H9 (cell line): Measurements from ENCODE around the gene BORA. TPM values are rescaled to one million over a fixed set of nuclear protein-coding genes. Genes with fewer than 3 reads are reported as not detected.

Source experiments
- DNase-seq: peaks from one replicate; pipeline ENCODE4 v3.0.0-alpha.2; 2017
- H2AFZ ChIP-seq: one replicate; pipeline ENCODE4 v1.6.1; 2013; ENCODE audit warnings: mild to moderate bottlenecking, low read length, control low read depth, moderate library complexity
- H2AK5ac ChIP-seq: 2 replicates; pipeline ENCODE4 v1.6.1; 2013; ENCODE audit warnings: low read length, control low read depth, mixed read lengths; ENCODE audit not compliant: insufficient read length
- H2BK120ac ChIP-seq: one replicate; pipeline ENCODE4 v1.6.1; 2013; ENCODE audit warnings: low read depth, mild to moderate bottlenecking, low read length, control low read depth, inconsistent platforms; ENCODE audit not compliant: poor library complexity, severe bottlenecking
- H2BK12ac ChIP-seq: 2 replicates; pipeline ENCODE4 v1.6.1; 2013; ENCODE audit warnings: low read length, control low read depth, mixed read lengths, low read depth; ENCODE audit not compliant: insufficient read length
- H2BK15ac ChIP-seq: 2 replicates; pipeline ENCODE4 v1.6.1; 2013; ENCODE audit warnings: low read depth, low read length, control low read depth
- H2BK20ac ChIP-seq: one replicate; pipeline ENCODE4 v1.6.1; 2013; ENCODE audit warnings: low read depth, mild to moderate bottlenecking, low read length, control low read depth, inconsistent platforms; ENCODE audit not compliant: poor library complexity, severe bottlenecking
- H2BK5ac ChIP-seq: 2 replicates; pipeline ENCODE4 v1.6.1; 2013; ENCODE audit warnings: low read length, control low read depth, mixed read lengths; ENCODE audit not compliant: insufficient read length
- H3K14ac ChIP-seq: 2 replicates; pipeline ENCODE4 v1.6.1; 2013; ENCODE audit warnings: low read length, control low read depth; ENCODE audit not compliant: insufficient read depth
- H3K18ac ChIP-seq: 2 replicates; pipeline ENCODE4 v1.6.1; 2013; ENCODE audit warnings: low read depth, mild to moderate bottlenecking, mixed read lengths, low read length, control low read depth; ENCODE audit not compliant: insufficient read length
- H3K23ac ChIP-seq: 2 replicates; pipeline ENCODE4 v1.6.1; 2013; ENCODE audit warnings: low read length, control low read depth, mixed read lengths, low read depth; ENCODE audit not compliant: insufficient read length
- H3K23me2 ChIP-seq: 2 replicates; pipeline ENCODE4 v1.6.1; 2013; ENCODE audit warnings: low read depth, mild to moderate bottlenecking, mixed read lengths, low read length, control low read depth; ENCODE audit not compliant: insufficient read length, poor library complexity, severe bottlenecking
- H3K27ac ChIP-seq: 2 replicates; pipeline ENCODE4 v1.5.1; 2013; ENCODE audit warnings: low read length, control low read depth, mixed read lengths, low read depth; ENCODE audit not compliant: insufficient read length
- H3K27me3 ChIP-seq: 2 replicates; pipeline ENCODE4 v1.6.1; 2013; ENCODE audit warnings: low read length, control low read depth, inconsistent platforms; ENCODE audit not compliant: insufficient read depth
- H3K4ac ChIP-seq: 2 replicates; pipeline ENCODE4 v1.6.1; 2013; ENCODE audit warnings: low read depth, mild to moderate bottlenecking, control low read depth, inconsistent platforms, low read length, moderate library complexity
- H3K4me1 ChIP-seq: 2 replicates; pipeline ENCODE4 v1.6.1; 2013; ENCODE audit warnings: low read length, control low read depth, inconsistent platforms; ENCODE audit not compliant: insufficient read depth
- H3K4me2 ChIP-seq: 2 replicates; pipeline ENCODE4 v1.6.1; 2013; ENCODE audit warnings: low read length, control low read depth, mixed read lengths; ENCODE audit not compliant: insufficient read length, insufficient read depth
- H3K56ac ChIP-seq: 2 replicates; pipeline ENCODE4 v1.6.1; 2013; ENCODE audit warnings: low read depth, mild to moderate bottlenecking, mixed read lengths, low read length, control low read depth; ENCODE audit not compliant: insufficient read length
- H3K79me1 ChIP-seq: 2 replicates; pipeline ENCODE4 v1.6.1; 2013; ENCODE audit warnings: low read depth, mild to moderate bottlenecking, moderate library complexity, low read length, control low read depth, inconsistent platforms; ENCODE audit not compliant: insufficient read depth, poor library complexity, severe bottlenecking
- H3K79me2 ChIP-seq: 2 replicates; pipeline ENCODE4 v1.6.1; 2013; ENCODE audit warnings: low read length, control low read depth, inconsistent platforms; ENCODE audit not compliant: insufficient read depth
- H3K9ac ChIP-seq: 2 replicates; pipeline ENCODE4 v1.6.1; 2013; ENCODE audit warnings: low read length, control low read depth, mixed read lengths; ENCODE audit not compliant: insufficient read length; ENCODE audit errors: extremely low read depth
- H3K9me3 ChIP-seq: one replicate; pipeline ENCODE4 v1.6.1; 2013; ENCODE audit warnings: low read depth, low read length, inconsistent platforms; ENCODE audit not compliant: control insufficient read depth
- H3T11ph ChIP-seq: one replicate; pipeline ENCODE4 v1.6.1; 2013; ENCODE audit warnings: mild to moderate bottlenecking, low read length, control low read depth, inconsistent platforms
- H4K20me1 ChIP-seq: one replicate; pipeline ENCODE4 v1.6.1; 2013; ENCODE audit not compliant: control insufficient read depth, insufficient read length, insufficient read depth
- H4K5ac ChIP-seq: 2 replicates; pipeline ENCODE4 v1.6.1; 2013; ENCODE audit warnings: low read depth, mild to moderate bottlenecking, mixed read lengths, low read length, control low read depth; ENCODE audit not compliant: insufficient read length
- H4K8ac ChIP-seq: replicated peaks from 2 replicates; pipeline ENCODE4 v1.6.1; 2013; ENCODE audit warnings: low read length, control low read depth, mixed read lengths, low read depth; ENCODE audit not compliant: insufficient read length
- H4K91ac ChIP-seq: 2 replicates; pipeline ENCODE4 v1.6.1; 2013; ENCODE audit warnings: low read depth, mild to moderate bottlenecking, moderate library complexity, mixed read lengths, low read length, control low read depth; ENCODE audit not compliant: insufficient read length
- H3K27ac Mint-ChIP-seq, 3 experiments: 2 replicates in 2 of 3; 3 replicates in 1 of 3; pipeline ENCODE4 v1.8.0; 2020 to 2021; ENCODE audit warnings: mixed read lengths in 3 of 3, mild to moderate bottlenecking in 1 of 3, moderate library complexity in 1 of 3
- H3K27me3 Mint-ChIP-seq: 2 replicates; pipeline ENCODE4 v1.8.0; 2021; ENCODE audit warnings: low read depth, mild to moderate bottlenecking, moderate library complexity, mixed read lengths
- H3K36me3 Mint-ChIP-seq, 3 experiments: 2 replicates in 2 of 3; 3 replicates in 1 of 3; pipeline ENCODE4 v1.8.0; 2020 to 2021; ENCODE audit warnings: low read depth in 3 of 3, mixed read lengths in 3 of 3; ENCODE audit not compliant: insufficient read depth in 1 of 3
- H3K4me1 Mint-ChIP-seq, 2 experiments: 2 replicates each; pipeline ENCODE4 v1.8.0; 2020; ENCODE audit warnings: mixed read lengths in 2 of 2
- H3K4me3 Mint-ChIP-seq, 2 experiments: 2 replicates in 1 of 2; 3 replicates in 1 of 2; pipeline ENCODE4 v1.8.0; 2020 to 2021; ENCODE audit warnings: mild to moderate bottlenecking in 2 of 2, mixed read lengths in 2 of 2, moderate library complexity in 1 of 2
- H3K9me3 Mint-ChIP-seq, 2 experiments: 2 replicates in 1 of 2; 3 replicates in 1 of 2; pipeline ENCODE4 v1.8.0; 2020; ENCODE audit warnings: mild to moderate bottlenecking in 2 of 2, mixed read lengths in 2 of 2, moderate library complexity in 1 of 2
- WGBS: extraction: QIAGEN DNeasy Blood & Tissue Kit; methylation state at CpG from one replicate; pipeline ENCODE4 v1.1.7; 2013; ENCODE audit warnings: missing lambda C conversion rate, low lambda C conversion rate, mixed read lengths; ENCODE audit not compliant: insufficient read length; ENCODE audit errors: extremely low coverage; 5-methylcytosine and 5-hydroxymethylcytosine counted together
- total RNA-seq: library from RNA; stranded (reverse); gene quantifications from 2 replicates; pipeline ENCODE4 v1.2.1, GENCODE V29; 2021
- TF ChIP-seq, protein P1 (sequence below): fragments of 200-600 bp; sonication (generic); conservative IDR thresholded peaks from 3 replicates; pipeline ENCODE4 v1.8.0; 2021; ENCODE audit warnings: antibody characterized with exemption, mild to moderate bottlenecking

Gene BORA
- total RNA-seq, 1 experiment from 2014 or later = 16.5 TPM

- Histone ChIP-seq H3K27me3 (no peaks in the 10 kb centered on the region), H3K56ac (no peak overlapping the region), H3K4ac (no peak overlapping the region), H2BK12ac (no peak overlapping the region), H4K91ac (no peak overlapping the region), H4K5ac (no peak overlapping the region), H2AFZ (no peak overlapping the region), H3K27ac (no peak overlapping the region), H3K79me1 (no peaks in the 10 kb centered on the region), H3K18ac (no peak overlapping the region), H3K9ac (no peak overlapping the region), H3K23me2 (no peaks in the 10 kb centered on the region), H2BK15ac (no peak overlapping the region), H3K4me2 (no peak overlapping the region), H3K4me1 (no peaks in the 10 kb centered on the region), H3K79me2 (no peaks in the 10 kb centered on the region), H4K8ac (no peak overlapping the region), H3K9me3 (no peaks in the 10 kb centered on the region), H2AK5ac (no peak overlapping the region), H4K20me1 (no peaks in the 10 kb centered on the region), H3T11ph (no peak overlapping the region), H2BK20ac (no peak overlapping the region), H3K23ac (no peak overlapping the region), H3K14ac (no peak overlapping the region), H2BK5ac (no peak overlapping the region), H2BK120ac (no peak overlapping the region)
- Mint-ChIP-seq H3K9me3 (peaks cover 0 to 3% of the 10 kb centered on the region in 2 experiments; a peak in 3 of 5 replicates), H3K4me1 (peaks cover 6 to 8% of the 10 kb centered on the region in 2 experiments), H3K27me3 (no peaks in the 10 kb centered on the region), H3K36me3 (no peaks in the 10 kb centered on the region), H3K27ac (no peak overlapping the region), H3K4me3 (no peak overlapping the region)
- TF ChIP-seq, protein P1, sequence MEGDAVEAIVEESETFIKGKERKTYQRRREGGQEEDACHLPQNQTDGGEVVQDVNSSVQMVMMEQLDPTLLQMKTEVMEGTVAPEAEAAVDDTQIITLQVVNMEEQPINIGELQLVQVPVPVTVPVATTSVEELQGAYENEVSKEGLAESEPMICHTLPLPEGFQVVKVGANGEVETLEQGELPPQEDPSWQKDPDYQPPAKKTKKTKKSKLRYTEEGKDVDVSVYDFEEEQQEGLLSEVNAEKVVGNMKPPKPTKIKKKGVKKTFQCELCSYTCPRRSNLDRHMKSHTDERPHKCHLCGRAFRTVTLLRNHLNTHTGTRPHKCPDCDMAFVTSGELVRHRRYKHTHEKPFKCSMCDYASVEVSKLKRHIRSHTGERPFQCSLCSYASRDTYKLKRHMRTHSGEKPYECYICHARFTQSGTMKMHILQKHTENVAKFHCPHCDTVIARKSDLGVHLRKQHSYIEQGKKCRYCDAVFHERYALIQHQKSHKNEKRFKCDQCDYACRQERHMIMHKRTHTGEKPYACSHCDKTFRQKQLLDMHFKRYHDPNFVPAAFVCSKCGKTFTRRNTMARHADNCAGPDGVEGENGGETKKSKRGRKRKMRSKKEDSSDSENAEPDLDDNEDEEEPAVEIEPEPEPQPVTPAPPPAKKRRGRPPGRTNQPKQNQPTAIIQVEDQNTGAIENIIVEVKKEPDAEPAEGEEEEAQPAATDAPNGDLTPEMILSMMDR = no peak
- DNase-seq = no peak
- no CpG with 5 or more reads among the region's 1 CpG for WGBS
Observed at GRCh38 chr13:72678312-72678711, 49.4 kb upstream of the BORA start.
